HG03571 (cell line): ENCODE results near the gene MGME1.
A peak's percentile ranks its signal among the peaks of the same experiment; 100 is the strongest.

Experiments used
- ATAC-seq: cut with Tn5 transposase; IDR thresholded peaks from one replicate; pipeline ENCODE4 v1.9.1; 2021; ENCODE audit not compliant: unreplicated experiment

Gene MGME1

DNA sequence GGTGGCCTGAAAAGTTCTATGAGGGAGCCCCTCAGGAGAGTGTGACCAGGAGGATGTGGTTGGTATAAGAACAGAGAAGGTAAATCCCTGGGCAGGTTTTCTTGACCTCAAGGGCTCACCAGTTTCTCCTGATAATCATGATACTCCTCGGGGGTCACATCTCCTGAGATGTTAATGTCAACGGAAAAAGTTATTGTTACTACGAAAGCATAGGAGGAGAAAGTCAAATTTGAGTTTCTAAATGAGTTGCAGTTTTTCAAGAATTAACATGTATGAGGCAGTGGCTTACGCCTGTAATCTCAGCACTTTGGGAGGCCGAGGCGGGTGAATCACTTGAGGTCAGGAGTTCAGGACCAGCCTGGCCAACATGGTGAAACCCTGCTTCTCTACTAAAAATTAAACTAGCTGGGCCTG, 23.4 kb downstream of the MGME1 start:
- ATAC-seq = no peak

DNA sequence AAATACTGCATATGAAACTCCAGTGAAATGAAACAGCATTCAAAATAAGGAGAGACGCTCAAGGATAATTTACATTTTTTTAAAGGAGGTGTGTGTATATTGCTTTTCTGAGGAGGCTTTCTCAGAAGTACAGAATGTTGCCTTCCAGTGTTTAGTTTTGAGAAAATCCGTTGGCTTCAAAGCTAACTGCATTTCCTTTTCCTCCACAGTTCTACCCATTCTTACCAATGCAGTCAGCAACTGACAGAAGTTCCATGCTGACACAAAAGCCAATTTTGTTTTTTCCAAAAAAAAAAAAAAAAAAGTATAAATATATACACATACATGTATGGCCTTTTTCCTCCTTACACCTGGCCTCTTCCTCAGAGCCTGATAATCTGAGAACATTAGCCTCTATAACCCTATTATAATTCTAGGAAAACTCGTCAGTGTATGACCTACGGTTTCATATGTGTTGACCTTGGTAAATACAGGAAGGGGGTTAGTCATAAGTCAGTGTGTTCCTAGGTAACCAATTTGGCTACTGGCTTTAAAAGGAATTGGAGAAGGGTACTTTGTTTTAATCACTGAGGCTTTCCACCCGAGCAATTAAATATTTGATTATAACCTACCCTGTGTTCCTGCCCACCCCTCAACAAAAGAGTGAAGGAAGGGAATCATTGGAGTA, 24.2 kb downstream of the MGME1 start:
- no peak for ATAC-seq

DNA sequence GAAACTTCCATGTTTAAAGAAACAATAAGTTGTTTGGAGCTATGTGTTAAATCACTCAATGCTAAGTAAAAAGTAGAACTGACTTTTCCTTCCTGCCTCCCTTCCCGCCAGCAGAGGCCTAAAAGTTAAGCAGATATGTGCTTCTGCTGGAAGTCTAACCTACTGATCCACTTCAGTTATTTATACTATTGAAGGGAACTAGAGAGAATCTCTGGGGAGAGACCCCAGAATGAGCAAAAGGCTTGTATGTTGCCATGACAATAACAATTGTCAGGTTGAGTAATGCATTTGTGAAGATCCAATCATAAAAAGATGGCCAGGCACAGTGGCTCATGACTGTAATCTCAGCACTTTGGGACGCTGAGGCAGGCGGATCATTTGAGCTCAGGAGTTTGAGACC, 24.7 kb downstream of the MGME1 start:
- ATAC-seq = no peak

DNA sequence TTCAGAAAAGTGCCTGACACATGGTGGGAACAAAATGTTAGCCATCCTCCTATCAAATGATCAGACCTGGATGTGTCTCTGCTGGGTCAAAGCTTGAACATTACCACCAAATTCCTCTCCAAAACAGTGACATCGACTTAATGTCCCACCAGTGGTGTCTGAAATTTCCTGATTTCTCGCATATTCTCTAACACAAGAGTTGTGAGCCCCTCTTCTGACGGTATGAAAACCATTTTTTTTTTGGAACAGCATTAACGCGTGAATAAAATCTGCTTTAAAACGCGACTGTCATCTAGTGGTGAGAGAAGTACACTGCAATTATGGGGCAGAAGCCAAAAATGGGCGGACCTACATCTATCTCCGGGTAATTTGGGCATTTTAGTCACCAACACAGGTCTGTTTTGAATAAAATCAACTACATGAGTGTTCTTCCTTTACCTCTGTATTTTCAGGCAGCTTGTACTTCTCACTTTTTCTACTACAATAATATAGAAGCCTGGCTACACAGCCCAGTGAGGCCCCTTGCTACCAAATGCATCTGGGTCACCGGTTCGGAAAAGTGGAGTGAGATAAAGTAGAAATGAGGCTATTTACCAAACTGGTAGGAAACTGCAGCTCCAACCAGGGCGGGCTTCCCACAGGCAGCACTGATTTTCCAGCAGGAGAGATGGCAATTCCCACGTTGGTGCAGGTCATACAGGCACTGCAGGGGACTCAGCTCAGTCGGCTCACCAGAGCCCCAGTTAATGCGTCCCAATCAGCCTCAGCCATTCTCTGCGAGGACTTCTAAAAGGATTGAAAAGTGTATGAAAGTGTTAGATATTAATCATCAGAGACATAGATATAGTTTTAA, 27.4 kb downstream of the MGME1 start:
- no peak for ATAC-seq

DNA sequence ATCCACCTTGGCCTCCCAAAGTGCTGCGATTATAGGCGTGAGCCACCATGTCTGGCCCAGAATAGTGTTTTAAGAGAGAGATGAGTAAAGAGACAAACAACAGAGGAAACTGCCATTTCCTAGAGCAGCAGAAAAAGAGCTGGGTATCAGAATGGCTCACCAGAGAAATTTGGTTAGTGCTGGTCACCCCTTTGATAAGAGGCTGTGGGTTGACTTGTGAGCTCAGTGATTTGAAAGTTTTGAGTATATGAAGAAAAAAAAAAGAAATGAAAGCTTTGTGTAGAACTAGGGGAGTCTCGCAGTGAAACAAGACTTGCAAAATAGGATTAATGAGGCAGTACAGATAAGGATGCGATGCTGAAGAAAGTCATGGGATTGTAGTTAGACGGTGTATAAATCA, 29.6 kb downstream of the MGME1 start:
- no peak for ATAC-seq

DNA sequence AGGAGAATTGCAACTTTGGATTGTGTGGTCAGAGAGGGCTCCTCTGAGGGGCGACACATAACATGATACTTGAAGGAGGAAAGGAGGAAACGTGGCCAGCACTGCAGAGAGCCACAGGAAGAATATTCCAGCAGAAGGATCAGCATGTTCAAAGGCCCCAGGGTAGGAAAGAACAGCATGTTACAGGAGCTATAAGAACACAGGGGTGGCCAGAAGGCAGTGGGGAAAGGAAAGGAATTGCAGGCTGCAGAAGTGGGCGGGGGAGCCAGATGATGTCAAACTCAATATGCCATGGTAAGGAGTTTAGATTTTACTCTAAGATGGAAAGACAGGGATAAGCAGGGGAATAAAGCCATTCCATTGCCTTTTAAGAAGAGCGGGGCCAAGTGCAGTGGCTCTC, 30.7 kb downstream of the MGME1 start:
- ATAC-seq = no peak

DNA sequence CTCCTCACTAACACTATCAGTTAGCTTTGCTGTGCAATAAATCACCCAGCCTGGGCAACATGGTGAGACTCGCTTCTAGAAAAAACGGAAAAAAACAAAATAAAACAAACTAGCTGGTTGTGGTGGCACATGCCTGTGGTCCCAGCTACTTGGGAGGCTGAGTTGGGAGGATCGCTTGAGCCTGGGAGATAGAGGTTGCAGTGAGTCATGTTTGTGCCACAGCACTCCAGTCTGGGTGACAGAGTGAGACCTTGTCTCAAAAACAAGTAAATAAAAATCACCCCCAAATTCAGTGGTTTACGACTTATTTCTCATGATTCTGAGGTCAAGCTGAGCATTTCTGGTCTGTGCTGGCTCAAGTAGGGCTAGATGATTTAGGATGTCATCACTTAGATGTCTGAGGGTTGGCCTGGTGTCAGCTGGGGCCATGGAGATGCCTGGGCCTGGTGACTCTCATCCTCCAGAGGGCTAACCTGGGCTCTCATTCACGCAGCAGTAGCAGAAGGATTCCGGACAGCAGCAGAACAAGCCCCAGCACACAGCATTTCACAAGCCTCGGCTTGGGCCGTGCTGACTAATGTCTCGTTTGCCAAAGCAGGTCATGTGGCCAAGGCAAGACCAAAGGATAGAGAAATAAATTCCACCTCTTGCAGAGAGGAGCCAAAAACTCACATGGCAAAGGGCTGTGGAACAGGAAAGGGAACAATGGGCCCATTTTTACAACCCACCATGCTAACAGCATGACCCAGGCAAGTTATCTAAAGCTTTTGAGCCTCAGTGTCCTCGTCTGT, 32.5 kb downstream of the MGME1 start:
- no peak for ATAC-seq

DNA sequence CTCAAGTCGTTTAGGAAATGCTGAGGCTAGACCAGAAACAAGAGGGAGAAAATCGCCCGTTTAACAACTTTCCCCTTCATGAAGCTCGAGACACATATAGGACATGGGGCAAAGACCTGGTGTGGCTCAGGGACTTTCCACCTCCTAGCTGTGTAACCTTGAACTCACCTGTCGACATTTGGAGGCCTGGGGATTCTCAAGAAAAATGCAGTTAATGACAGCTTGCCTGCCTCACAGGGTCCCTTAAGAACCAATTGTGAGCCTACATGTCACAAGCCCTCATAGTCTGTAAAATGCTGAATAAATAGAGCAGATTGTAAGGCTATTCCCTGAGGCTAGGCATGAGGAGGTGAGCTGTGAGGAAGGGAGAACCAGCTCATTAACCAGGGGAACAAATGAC, 35.1 kb downstream of the MGME1 start:
- no peak for ATAC-seq

DNA sequence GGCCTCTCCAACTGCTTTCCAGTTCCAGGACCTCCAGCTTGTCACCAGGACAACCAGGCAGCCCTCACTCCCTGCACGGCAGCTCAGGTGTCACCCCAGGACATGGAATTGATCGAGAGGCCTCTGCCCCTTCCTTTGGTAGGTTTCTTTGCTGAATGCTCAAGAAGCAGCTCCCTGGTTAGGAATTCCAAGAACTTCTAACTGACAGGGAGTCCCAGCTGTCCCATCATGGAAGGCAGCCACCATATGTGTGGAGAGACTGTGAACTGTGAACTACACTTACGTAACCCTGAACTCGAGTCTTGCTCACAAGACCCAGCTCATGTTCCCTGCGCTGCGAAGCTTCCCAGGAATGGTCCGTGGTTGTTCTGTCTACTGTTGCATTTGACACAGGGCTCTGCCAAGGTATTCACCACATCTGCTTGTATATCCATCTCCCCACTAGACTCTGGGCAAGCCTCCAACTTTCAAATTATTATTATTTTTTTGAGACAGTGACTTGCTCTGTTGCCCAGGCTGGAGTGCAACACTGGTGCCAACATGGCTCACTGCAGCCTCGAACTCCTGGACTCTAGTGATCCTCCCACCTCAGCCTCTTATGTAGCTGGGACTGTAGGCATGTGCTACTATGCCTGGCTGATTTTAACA, 35.7 kb downstream of the MGME1 start:
- no peak for ATAC-seq

DNA sequence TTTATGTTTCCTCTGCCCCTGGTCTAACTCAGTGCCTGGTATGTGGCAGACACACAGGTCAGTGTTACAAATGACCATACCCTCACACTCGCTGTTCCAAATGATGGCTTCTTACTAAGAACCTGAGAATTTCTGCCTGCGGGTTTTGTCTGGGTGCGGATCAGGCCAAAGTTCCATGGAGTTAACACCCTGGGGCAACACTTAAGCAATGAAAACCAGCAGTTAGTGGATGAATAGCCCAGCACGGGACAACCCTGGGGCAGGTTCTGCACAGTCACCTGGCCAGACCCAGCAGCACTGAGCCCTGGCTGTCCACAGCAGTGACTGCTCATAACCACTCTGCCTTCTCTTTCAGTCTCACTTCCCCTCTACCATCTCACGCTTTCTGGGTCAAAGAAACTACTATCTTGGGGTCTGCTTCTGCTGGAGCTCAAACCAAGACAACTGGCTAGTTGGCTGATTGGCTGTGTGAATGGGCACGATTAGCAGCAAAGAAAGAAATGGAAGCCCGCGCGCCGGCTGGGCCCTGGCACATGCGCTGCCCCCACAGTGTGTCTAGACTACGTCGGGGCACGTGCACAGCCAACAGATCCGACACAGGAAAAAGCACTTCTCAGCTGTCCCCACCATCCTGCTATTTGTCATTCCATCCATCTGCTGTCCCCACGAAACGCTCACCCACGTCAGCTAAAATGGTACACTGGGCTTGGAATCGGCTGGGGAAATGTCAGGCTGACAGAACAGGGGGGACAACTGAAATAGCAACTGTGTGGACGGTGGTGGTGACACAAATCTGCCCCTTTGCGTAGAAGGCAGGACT, 36.6 kb downstream of the MGME1 start:
- ATAC-seq = peak; percentile 95

DNA sequence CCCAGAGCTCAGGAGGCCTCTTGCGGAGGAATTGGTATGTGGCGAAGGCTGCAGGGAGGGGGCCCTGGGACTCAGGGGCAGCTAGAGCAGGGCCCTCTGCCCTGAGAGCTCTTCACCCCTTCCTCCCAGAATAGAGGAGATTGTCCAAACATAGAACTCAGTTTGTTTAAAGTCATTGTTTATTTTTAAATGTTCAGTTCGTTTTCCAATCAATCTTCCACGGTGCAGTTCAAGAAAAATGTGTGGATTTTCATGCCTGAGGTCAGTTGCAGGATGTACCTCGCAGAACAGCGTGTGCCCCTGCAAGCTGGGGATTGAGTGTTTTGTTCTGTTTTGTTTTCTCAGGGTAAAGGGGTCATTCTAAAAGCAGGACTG, 37.2 kb downstream of the MGME1 start:
- ATAC-seq = no peak

DNA sequence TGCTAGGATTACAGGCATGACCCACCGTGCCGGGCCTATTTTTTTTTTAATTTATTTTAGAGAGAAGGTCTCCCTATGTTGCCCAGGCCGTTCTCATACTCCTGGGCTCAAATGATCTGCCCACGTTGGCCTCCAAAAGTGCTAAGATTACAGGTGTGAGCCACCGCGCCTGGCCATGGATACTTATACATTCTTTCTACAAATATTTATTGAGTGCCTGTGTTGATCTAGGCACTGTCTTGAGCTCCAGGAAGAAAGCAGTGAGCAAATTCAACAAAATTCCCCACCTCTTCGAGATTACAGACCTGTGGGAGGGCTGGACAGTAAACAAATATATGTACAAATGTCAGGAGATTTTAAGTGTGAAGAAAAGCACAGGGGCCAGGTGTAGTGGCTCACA, 37.9 kb downstream of the MGME1 start:
- no peak for ATAC-seq

DNA sequence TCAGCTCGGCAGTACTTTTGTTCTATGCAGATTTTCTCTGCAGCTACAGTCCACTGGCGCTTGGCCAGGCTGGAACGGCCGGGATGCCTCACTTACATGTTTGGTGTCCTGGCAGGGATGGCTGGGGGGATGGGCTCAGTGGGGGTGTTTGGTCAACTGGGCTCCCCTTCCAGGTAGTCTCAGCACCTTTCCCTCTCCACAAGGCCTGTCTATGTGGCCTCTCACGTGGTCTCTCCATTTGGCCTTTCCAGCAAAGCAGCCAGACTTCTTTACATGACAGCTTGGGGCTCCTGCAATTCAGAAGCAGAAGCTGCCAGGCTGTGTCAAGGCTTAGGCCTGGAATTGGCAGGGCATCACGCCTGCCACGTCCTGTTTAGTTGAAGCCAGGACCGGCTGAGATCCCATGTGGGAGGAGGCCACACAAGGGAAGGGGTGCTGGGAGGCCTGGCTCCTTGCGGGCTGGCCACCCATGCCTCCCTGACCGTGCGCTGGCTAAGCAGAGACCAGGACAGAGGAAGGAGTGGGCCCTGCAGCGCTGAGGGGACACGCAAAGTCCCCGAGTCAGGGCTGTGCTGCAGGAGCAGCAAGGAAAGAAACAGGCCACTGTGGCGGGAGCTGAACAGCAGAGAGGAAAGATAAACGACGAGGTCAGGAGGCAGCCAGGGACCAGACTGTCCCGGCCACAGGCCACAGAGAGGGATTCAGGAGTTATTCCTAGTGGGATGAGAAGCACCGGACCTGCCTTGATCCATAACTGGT, 38.9 kb downstream of the MGME1 start:
- ATAC-seq = no peak

DNA sequence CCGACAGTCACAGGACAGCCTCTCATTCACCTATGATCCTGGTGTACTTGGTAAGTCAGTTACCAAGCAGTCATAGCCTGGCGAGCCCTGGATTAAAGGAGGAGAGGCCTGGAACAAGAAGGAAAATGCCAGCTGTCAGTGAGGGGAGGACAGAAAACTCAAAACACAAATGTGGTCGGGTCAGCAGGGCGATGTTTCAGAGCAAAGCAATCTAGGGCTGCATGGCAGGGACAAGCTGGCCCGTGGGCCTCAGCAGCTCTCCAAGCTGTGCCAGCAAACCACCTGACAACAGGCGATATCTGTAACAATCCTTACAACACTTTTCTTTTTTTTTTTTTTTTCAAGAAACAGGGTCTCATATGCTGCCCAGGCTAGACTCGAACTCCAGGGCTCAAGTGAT, 40.3 kb downstream of the MGME1 start:
- no peak for ATAC-seq

DNA sequence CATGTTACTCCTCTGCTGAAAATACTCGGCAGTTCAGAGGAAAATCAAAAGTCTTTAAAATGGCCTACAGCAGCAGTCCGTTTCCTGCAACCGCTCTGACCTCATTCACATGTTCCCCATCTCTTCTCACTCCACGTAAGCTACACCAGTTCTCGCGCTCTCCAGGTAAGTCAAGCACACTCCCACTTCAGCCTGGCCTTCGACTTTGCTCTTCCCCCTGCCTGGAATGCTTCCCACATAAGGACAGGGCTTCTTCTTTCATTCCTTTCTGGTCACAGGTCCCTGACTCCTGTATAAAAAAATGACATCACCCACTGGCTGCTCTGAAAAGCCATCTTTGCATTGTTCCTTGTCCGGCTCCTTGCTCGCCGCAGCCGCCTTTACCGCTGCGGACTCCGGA, 42.7 kb downstream of the MGME1 start:
- no peak for ATAC-seq

DNA sequence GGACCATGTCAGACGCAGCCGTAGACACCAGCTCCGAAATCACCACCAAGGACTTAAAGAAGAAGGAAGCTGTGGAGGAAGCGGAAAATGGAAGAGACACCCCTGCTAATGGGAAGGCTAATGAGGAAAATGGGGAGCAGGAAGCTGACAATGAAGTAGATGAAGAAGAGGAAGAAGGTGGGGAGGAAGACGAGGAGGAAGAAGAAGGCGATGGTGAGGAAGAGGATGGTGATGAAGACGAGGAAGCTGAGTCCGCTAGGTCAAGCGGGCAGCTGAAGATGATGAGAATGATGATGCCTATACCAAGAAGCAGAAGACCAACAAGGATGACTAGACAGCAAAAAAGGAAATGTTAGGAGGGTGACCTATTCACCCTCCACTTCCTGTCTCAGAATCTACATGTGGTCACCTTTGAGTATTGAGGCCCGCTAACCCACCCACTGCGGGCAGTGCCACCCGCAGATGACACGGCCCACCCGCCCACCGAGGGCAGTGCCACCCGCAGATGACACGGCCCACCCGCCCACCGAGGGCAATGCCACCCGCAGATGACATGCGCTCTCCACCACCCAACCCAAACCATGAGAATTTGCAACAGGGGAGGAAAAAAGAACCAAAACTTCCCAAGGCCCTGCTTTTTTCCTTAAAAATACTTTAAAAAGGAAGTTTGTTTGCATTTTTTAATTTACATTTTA, 43.3 kb downstream of the MGME1 start:
- no peak for ATAC-seq

DNA sequence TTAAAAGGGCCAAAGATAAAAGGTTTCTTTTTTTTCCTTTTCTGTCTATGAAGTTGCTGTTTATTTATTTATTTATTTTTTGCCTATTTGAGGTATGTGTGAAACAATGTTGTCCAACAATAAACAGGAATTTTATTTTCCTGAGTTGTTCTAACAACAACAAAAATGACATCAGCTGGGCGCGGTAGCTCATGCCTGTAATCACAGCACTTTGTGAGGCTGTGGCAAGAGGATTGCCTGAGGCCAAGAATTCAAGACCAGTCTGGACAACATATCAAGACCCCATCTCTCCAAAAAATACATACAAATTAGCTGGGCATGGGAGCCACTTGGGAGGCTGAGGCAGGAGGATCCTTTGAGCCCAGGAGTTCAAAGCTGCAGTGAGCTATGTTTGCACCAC, 44.1 kb downstream of the MGME1 start:
- ATAC-seq = no peak

DNA sequence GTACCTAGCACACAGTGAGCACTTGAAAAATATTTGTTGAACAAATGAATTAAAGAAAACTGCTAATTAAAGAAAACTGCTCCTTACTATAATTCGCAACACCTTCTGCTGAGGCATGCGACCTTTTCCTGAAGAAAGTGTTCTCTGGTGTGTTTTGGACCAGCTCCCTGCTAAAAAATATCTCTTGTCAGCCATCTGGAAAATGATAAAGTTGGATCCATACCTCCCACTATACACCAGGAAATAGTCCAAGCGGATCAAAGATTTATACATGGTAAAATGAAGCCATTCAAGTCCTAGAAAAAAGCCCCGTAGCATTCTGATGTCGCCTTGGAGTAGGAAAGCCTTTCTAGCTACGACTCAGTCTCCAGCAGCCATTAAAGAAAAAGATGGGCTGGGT, 45.6 kb downstream of the MGME1 start:
- no peak for ATAC-seq

DNA sequence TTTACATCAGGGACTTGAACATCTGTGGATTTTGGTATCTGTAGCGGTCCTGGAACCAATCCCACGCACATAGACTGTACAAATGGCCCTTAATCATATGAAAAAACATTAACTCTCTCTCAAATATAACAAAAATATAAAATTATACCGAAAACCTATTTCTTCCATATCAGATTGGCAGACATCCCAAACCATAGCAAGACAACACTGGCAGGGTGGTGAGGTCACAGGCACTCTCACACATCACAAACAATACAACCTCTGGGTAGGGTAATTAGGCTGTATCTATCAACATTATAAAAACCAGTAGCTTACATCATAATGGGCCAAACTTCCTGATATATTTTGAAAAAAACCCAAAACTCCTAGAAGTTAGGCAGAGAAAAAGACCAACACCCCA, 48.0 kb downstream of the MGME1 start:
- ATAC-seq = no peak
